ENCODE measurements around the gene AMN1.
A peak's percentile ranks its signal among the peaks of the same experiment; 100 is the strongest.
"Not testable (repeated sequence)": the region's sequence is repeated elsewhere in the genome, so short reads cannot be mapped to it uniquely, and the experiment has no call there.

AMN1 gene

DNA sequence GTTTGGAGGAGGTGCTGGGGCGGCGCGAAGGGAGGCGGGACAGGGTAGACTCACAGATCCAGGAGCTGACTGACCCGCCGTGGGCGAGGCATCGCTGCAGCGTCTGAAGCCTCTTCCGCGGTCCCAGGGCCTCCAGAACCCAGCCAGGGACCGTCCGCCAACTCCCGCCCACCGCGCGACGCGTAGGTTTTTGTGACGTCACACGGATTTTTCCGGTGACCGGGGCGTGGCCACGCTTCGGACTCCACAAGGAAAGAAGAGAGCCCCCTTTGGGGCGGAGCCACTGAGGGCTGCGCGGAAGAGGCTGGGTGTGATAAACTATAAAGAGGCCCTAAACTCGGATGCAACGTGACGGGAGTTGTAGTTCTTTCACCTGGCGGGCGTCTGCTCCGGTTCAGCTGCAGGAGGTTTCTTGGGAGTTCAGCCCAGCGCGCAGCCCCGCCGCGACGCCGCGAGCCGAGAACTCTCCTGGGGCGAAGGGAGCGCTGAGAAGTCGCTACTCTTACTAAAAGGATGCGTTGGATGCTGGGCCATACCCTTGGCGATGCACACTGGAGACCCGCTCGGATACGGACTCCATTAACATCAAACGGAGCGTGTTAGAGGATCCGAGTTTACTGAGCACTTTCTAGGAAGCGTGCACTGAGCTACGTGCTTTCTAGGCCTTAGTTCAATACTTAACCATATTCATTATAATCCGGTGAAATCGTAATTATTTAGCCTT, at the start of gene AMN1:
TSS of gene AMN1 (minus strand) at position 105 of the 724 bp plus-strand sequence. CDS start at position 92, 13 bp downstream.
- peak; percentile 99 for DNase-seq (ENCODE audit: low read depth)

GRCh38 chr12:31773867-31774266, 45.0 kb upstream of the AMN1 start:
- no peak for DNase-seq (ENCODE audit: low read depth)

- no peak for DNase-seq (ENCODE audit: low read depth)
These were observed 44.5 kb upstream of the AMN1 start for GRCh38 chr12:31773223-31773750.

GRCh38 chr12:31772685-31773222, 43.9 kb upstream of the AMN1 start:
- no peak for DNase-seq (ENCODE audit: low read depth)

DNA sequence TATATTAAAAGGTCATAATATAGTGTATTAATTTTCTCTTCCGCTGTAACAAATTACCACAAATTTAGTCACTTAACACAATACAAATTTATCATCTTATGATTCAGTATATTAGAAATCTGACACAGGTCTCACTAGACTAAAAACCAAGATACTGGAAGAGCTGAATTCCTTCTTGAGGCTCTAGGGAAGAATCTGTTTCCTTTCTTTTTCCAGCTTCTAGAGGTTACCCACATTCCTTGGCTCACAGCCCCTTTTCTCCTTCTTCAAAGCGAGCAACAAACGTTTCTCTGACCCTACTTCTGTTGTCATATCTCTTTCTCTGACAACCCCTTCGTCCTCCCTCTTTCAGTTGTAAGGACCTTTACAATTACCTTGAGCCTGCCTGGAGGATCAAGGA, 43.4 kb upstream of the AMN1 start:
- no peak for DNase-seq (ENCODE audit: low read depth)

- DNase-seq (ENCODE audit: low read depth), result no peak
These were observed 39.2 kb upstream of the AMN1 start for GRCh38 chr12:31768046-31768445.

DNA sequence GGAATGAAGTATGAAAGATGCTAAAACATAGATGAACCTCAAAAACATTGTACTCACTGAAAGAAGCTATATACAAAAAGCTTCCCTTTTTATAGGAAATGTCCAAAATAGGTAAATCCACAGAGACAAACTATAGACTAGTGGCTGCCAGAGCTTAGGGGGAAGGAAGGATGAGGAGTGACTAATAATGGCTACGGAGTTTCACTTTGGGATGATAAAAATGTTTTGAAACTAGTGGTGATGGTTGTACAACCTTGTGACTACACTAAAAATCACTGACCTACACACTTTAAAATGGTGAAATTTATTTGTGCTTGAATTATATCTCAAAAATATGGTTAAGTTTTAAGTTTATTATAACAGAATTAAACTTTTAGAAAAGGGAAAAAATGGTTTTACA, 37.1 kb upstream of the AMN1 start:
- no peak for DNase-seq (ENCODE audit: low read depth)

DNA sequence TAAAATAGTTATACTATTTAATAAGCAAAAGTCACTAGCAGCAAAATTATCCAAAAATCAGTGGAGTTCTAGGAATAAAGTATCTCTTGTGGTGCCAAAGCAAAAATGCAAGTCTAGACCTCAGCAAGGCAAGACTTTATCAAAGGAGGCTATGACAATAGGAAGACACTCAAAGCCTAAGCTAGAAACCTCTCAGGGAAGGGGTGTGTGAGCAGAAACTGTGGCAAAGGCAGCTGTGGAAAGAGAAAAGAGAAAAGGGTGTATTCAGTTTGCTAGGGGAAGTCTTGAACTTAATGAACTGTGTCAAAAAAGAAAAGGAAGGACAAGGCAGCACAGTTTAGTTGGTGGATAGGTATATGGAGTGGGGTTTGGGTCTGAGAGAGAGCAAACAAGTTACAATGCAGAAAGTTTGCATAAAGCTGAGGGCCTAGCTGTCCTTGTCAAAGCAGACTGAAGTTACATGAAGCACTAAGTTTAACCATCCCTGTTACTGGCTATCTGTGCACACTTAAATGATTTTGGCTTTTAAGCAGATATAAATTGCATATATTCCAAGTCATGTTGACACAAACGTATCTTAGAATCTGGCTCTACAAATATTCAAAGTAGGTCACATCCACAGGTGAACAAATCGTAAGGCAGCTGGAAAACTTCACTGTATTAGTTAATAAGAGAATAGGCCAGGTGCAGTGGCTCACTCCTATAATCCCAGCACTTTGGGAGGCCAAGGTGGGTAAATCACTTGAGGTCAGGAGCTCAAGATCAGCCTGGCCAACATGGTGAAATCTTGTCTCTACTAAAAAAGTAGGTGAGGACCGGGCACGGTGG, 31.0 kb upstream of the AMN1 start:
- DNase-seq (ENCODE audit: low read depth), result no peak

DNA sequence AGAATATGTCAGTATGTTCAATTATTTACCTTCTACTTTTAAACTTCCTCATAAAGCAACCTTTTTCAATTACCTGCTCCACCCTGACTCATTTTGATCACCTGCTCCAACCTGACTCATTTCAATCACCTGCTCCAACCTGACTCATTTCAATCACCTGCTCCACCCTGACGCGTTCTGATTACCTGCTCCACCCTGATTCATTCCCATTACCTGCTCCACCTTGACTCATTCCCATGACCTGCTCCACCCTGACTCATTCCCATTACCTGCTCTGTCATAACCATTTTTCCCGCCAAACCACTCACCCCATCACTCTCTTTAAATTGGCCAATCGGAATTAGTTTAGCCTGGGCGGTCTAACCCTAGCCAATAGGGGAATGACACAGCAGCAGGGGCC, 29.5 kb upstream of the AMN1 start:
- not testable (repeated sequence) for DNase-seq (ENCODE audit: low read depth)

- DNase-seq (ENCODE audit: low read depth), result no peak
These were observed 28.2 kb upstream of the AMN1 start for GRCh38 chr12:31756977-31757420.

- no peak for DNase-seq (ENCODE audit: low read depth)
These were observed 23.6 kb upstream of the AMN1 start for GRCh38 chr12:31752450-31752849.

- DNase-seq (ENCODE audit: low read depth), result no peak
These were observed 22.3 kb upstream of the AMN1 start for GRCh38 chr12:31751085-31751484.

GRCh38 chr12:31750747-31751039, 21.9 kb upstream of the AMN1 start:
- DNase-seq (ENCODE audit: low read depth), result no peak

DNA sequence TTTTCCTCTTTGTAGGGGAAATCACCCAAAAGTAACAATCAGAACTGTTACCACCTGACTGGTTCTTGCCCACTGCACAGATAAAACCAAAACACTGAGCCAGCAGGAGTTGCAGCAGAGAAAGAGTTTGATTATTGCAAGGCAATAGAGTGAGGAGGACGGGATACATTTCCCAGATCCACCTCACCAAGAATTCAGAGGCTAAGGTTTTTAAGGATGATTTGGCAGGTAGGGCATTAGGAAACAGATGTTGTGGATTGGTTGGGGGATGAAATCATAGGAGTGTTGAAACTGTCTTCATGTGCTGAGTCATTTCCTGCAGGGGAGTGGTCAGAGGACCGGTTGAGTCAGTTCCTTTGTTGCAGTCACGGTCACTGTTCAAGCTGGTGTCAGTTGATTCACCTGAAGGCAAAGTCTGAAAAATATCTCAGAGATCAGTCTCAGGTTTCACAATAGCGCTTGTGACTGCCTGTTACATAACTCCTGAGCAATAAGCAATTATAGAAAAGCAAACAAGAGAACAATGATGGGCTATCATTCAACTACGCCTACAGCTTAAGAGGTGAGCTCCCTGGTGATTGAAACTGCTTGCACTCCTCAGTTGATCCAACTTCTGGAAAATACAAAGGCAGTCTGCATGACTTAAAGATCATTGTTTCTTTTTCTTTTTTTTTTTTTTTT, 20.3 kb upstream of the AMN1 start:
- DNase-seq (ENCODE audit: low read depth), result no peak

DNA sequence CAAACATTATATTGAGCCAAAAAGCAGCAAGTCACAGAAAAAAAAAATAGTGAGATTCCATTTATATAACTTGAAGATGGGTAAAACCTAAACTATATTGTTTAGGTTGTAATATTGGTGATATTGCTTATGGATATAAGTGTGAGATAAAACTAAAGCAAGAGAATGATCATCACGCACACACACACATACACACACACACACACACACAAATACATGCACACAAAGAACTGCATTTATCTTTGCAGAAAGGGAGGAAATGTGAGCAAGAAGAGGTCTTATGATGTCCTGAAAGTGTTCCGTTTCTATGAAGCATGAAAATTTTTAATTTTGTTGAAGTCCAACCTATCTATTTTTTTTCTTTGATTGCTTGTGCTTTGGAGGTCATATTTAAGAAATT, 16.4 kb upstream of the AMN1 start:
- no peak for DNase-seq (ENCODE audit: low read depth)

DNA sequence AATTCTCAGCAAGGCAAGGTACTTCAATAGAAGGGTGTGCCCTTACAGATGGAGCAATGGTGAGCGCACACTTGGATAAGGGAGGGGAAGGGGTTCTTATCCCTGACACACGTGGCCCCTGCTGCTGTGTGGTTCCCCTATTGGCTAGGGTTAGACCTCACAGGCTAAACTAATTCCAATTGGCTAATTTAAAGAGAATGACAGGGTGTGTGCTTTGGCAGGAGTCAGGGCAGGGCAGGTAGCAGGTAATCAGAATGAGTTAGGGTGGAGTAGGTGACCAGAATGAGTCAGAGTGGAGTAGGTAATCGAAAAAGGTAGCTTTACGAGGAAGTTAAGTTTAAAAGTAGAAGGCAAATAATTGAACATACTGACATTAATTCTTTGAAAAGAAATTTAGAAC, 15.5 kb upstream of the AMN1 start:
- DNase-seq (ENCODE audit: low read depth), result not testable (repeated sequence)

- no peak for DNase-seq (ENCODE audit: low read depth)
These were observed 14.1 kb upstream of the AMN1 start for GRCh38 chr12:31742891-31743290.

DNA sequence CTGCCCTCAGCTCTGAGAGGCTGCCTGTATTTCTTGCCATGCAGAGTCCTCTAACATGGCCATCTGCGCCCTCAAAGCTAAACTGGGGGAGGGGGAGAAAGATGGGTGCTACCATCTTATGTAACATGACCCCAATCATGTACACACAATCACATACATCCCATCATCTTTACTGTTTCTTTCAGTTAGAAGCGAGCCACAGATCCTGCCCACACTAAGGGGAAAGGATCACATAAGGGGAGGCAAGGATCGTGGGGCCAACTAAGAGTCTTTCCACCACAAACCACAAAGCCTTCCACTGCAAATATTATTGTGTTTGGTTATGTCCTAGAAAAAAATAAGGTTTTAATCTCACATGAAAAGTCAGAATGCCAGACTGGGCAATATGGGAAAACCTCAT, 11.8 kb upstream of the AMN1 start:
- DNase-seq (ENCODE audit: low read depth), result peak; percentile 54

GRCh38 chr12:31737763-31738162, 8.9 kb upstream of the AMN1 start:
- DNase-seq (ENCODE audit: low read depth), result no peak

GRCh38 chr12:31737345-31737744, 8.5 kb upstream of the AMN1 start:
- no peak for DNase-seq (ENCODE audit: low read depth)

- DNase-seq (ENCODE audit: low read depth), result no peak
These were observed 7.7 kb upstream of the AMN1 start for GRCh38 chr12:31736472-31736871.
